ENCODE data around the gene SLC2A1. TPM values are rescaled to one million over a fixed set of nuclear protein-coding genes. Genes with fewer than 3 reads are reported as not detected.

Gene SLC2A1
- total RNA-seq = 100 to 1,000 TPM; 135 to 141 (median 140) TPM

- Mint-ChIP-seq H3K4me1 (ENCODE audit: low read depth) (peaks cover 56% of the 10 kb centered on the region), H3K36me3 (ENCODE audit: insufficient read depth) (peaks cover 15% of the 10 kb centered on the region), H3K4me3 (peak within 1 kb of the TSS; percentile 97), H3K27me3 (ENCODE audit: low read depth) (peaks cover 6% of the 10 kb centered on the region), H3K9me3 (no peaks in the 10 kb centered on the region)
- DNase-seq (peak; percentile 93), ATAC-seq (peak; percentile 86 to 88)
Measured at GRCh38 chr1:42958488-42959319, at the start of gene SLC2A1. TSS of gene SLC2A1 (minus strand) at chr1:42958868. CDS start at chr1:42958651, 217 bp downstream.

- Mint-ChIP-seq H3K4me3 (no peak overlapping the region), H3K9me3 (no peaks in the 10 kb centered on the region), H3K4me1 (ENCODE audit: low read depth) (no peaks in the 10 kb centered on the region), H3K27me3 (ENCODE audit: low read depth) (peaks cover 2% of the 10 kb centered on the region), H3K36me3 (ENCODE audit: insufficient read depth) (no peaks in the 10 kb centered on the region)
- ATAC-seq (no peak), DNase-seq (no peak)
Measured at GRCh38 chr1:43007377-43008114, 48.9 kb upstream of the SLC2A1 start.

DNA sequence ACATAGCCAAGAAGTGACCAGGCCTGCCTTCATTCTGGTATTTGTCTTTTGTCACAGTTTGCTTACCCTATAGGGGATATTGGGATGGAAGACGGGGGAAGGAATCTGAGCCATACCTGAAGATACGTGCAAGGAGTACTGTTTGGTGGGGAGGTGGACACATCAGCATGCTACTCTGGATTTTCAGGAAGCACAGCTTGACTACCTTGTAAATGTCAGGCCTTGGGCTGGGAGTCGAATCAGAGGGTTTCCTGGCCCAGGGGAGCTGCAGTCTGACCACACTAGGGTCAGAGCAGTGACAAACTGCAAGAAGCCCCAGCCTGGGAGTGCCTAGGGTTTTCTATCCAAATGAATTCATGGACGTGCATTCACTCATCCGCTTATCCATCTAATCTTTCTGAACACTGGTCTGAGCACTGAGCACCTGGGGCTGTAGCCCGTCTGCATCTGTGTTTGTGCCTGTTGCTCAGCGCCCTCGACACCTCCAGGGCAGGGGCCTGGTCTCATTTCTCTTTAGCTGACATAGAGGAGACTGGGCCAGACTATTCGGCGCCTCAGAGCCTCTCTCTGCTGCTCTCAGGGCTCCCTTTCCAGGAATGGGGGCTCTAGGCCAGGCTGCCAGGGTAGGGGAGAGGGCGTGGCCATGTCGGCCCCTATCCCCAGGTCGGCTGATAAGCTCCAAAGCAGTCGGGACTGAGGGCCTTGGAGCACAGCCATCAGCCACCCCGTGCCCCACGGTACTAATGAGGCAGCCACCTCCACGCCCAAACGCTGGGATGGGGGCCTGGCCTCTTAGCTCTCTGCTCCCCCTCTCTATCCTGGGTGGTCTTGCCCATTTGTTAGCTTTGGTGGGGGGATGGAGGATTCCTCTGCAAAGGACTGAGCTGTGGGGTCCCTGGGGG, 47.0 kb upstream of the SLC2A1 start:
- Mint-ChIP-seq H3K4me1 (ENCODE audit: low read depth) (no peaks in the 10 kb centered on the region), H3K36me3 (ENCODE audit: insufficient read depth) (peaks cover 2% of the 10 kb centered on the region), H3K9me3 (no peaks in the 10 kb centered on the region), H3K27me3 (ENCODE audit: low read depth) (peaks cover 4% of the 10 kb centered on the region), H3K4me3 (no peak overlapping the region)
- ATAC-seq = no peak
- DNase-seq = no peak

DNA sequence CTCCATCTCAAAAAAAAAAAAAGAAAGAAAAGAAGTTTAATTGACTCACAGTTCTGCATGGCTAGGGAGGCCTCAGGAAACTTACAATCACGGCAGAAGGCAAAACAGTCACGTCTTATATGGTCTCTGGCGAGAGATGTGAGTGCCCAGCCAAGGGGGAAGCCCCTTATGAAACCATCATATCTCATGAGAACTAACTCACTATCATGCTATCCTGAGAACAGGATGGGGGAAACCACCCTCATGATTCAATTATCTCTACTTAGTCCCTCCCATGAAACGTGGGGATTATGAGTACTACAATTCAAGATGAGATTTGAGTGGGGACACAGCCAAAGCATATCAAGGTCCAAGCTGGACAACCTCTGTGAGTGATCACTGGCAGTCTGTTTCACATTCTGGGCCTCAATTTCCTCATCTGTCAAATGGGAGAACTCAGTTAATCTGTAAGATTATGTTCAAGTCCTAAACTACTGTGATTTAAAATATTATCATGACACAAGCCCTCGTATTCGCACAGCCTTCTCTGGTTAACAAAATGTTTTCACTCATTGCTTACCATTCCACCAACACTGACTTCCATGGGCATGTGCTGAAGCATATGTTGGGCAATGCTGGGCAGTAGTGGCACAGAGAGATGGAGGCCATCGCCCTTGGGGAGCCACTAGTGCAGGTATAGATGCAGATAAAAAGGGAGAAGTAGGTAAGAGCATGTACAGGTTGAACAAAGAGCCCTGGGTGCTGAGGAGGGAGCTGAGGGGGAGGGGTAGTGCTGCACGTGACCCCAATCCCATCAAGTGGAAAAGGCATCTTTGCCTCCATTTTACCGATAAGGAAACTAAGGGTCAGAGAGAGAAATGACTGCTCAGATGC, 46.2 kb upstream of the SLC2A1 start:
- H3K4me3 Mint-ChIP-seq = no peak overlapping the region
- H3K27me3 Mint-ChIP-seq (ENCODE audit: low read depth) = peaks cover 4% of the 10 kb centered on the region
- no peak for DNase-seq
- peak; percentile 35 to 37 for ATAC-seq
- no peaks in the 10 kb centered on the region for H3K4me1 Mint-ChIP-seq (ENCODE audit: low read depth)
- H3K36me3 Mint-ChIP-seq (ENCODE audit: insufficient read depth) = peaks cover 2% of the 10 kb centered on the region
- no peaks in the 10 kb centered on the region for H3K9me3 Mint-ChIP-seq

DNA sequence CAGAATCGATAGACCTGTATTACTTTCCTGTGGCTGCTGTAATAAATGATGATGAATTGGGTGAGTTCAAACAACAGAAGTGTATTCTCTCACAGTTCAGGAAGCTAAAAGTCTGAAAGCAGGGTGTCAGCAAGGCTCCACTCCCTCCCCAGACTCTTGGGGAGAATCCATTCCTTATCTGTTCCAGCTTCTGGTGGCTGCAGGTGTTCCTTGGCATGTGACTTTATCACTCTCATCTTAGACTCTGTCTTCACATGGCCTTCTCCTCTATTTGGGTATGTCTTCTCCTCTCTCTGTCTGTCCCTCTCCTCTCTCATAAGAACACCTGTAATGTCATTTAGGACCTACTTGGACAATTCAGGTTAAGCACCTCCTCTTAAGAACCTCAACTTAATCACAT, 44.1 kb upstream of the SLC2A1 start:
- H3K9me3 Mint-ChIP-seq = no peaks in the 10 kb centered on the region
- H3K4me3 Mint-ChIP-seq = no peak overlapping the region
- DNase-seq = no peak
- no peak for ATAC-seq
- H3K36me3 Mint-ChIP-seq (ENCODE audit: insufficient read depth) = peaks cover 2% of the 10 kb centered on the region
- H3K27me3 Mint-ChIP-seq (ENCODE audit: low read depth) = peaks cover 4% of the 10 kb centered on the region
- no peaks in the 10 kb centered on the region for H3K4me1 Mint-ChIP-seq (ENCODE audit: low read depth)

DNA sequence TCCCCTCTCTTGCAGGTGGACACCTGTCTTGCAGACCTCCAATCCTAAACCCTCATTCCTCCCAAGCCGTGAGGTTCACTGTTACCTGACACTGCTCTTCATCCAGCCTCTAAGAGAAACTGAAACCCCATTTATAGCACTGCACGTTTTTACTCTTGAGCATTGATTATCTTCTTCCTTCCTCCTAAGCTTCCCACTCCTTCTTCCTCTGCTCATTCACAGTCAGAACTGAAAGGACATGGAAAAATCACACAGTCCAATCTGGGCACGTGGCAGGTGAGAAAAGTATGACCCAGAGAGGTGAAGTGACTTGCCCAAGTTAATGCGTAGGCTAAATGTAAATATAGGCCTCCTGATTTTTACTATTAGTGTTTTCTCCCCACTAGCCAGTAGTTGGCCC, 43.4 kb upstream of the SLC2A1 start:
- peaks cover 4% of the 10 kb centered on the region for H3K27me3 Mint-ChIP-seq (ENCODE audit: low read depth)
- ATAC-seq = no peak
- no peaks in the 10 kb centered on the region for H3K9me3 Mint-ChIP-seq
- no peaks in the 10 kb centered on the region for H3K4me1 Mint-ChIP-seq (ENCODE audit: low read depth)
- H3K4me3 Mint-ChIP-seq = no peak overlapping the region
- no peak for DNase-seq
- peaks cover 2% of the 10 kb centered on the region for H3K36me3 Mint-ChIP-seq (ENCODE audit: insufficient read depth)

DNA sequence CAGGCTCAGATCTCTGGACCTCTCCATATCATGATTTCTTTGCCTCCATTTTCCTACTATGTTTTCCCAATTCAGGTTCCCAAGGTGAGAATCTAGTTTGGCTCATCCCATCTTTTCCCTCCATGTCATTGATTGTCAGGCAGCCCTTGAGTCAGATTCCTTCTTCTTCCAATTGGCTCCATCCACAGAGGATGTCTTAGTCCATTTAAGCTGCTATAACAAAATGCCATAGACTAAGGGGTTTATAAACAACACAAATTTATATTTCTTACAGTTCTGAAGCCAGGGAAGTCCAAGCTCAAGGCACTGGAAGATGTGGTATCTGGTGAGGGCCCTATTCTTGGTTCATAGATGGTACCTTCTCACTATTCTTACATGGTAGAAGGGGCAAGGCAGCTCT, 42.8 kb upstream of the SLC2A1 start:
- ATAC-seq = no peak
- H3K4me3 Mint-ChIP-seq = no peak overlapping the region
- H3K4me1 Mint-ChIP-seq (ENCODE audit: low read depth) = no peaks in the 10 kb centered on the region
- DNase-seq = no peak
- peaks cover 2% of the 10 kb centered on the region for H3K36me3 Mint-ChIP-seq (ENCODE audit: insufficient read depth)
- H3K27me3 Mint-ChIP-seq (ENCODE audit: low read depth) = peaks cover 4% of the 10 kb centered on the region
- H3K9me3 Mint-ChIP-seq = no peaks in the 10 kb centered on the region

GRCh38 chr1:43000271-43000670, 41.6 kb upstream of the SLC2A1 start:
- DNase-seq (no peak), ATAC-seq (no peak)
- Mint-ChIP-seq H3K36me3 (ENCODE audit: insufficient read depth) (peaks cover 2% of the 10 kb centered on the region), H3K9me3 (no peaks in the 10 kb centered on the region), H3K27me3 (ENCODE audit: low read depth) (peaks cover 4% of the 10 kb centered on the region), H3K4me3 (no peak overlapping the region), H3K4me1 (ENCODE audit: low read depth) (no peaks in the 10 kb centered on the region)

GRCh38 chr1:42999308-42999707, 40.6 kb upstream of the SLC2A1 start:
- H3K9me3 Mint-ChIP-seq = no peaks in the 10 kb centered on the region
- no peak overlapping the region for H3K4me3 Mint-ChIP-seq
- no peak for DNase-seq
- no peak for ATAC-seq
- peaks cover 4% of the 10 kb centered on the region for H3K27me3 Mint-ChIP-seq (ENCODE audit: low read depth)
- no peaks in the 10 kb centered on the region for H3K4me1 Mint-ChIP-seq (ENCODE audit: low read depth)
- H3K36me3 Mint-ChIP-seq (ENCODE audit: insufficient read depth) = peaks cover 2% of the 10 kb centered on the region

DNA sequence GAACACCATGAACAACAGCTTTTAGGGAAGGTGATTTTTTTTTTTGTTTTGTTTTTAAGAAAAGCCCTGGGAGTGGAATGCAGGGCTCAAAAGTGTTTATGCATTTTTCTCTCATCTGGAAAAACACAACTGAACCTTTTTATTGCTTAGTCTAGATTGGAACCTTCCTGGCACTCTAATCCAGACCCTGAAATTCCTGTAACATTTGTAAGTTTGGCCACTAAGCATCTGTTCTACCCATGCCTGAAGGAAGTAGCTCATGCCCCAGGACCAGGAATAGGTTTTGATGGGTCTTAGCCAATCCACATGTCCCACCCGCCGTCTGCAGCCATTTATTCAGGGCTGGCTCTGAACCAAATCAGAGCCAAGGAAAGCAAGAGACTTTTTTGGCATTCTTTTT, 39.7 kb upstream of the SLC2A1 start:
- ATAC-seq (no peak), DNase-seq (no peak)
- Mint-ChIP-seq H3K4me3 (no peak overlapping the region), H3K9me3 (no peaks in the 10 kb centered on the region), H3K27me3 (ENCODE audit: low read depth) (peaks cover 4% of the 10 kb centered on the region), H3K4me1 (ENCODE audit: low read depth) (peaks cover 5% of the 10 kb centered on the region), H3K36me3 (ENCODE audit: insufficient read depth) (peaks cover 2% of the 10 kb centered on the region)

DNA sequence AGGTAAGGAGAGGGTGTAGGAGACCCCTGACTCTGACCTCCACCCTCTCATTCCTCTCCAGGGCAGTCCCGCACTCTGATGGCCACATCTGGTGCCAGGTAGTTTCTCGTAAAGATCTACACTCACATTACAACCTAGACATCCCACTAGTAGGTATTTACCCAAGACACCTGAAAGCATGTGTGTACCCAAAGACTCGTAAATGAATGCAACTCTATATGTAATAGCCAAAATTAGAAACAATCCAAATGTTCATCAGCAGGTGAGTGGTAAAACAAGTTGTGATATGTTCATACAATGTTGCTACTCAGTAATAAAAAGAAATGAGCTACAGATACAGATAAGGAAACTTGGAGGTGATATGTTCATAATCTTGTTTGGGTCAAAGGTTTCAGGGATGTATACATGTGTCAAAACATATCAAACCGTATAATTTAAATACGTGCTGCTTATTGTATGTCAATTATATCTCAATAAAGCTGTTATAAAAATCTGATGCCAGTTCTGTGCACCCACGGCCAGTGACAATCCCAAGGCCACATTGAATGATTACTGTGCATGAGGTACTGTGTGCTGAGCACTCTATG, 37.8 kb upstream of the SLC2A1 start:
- peaks cover 5% of the 10 kb centered on the region for H3K4me1 Mint-ChIP-seq (ENCODE audit: low read depth)
- peaks cover 2% of the 10 kb centered on the region for H3K36me3 Mint-ChIP-seq (ENCODE audit: insufficient read depth)

GRCh38 chr1:42993502-42994136, 35.0 kb upstream of the SLC2A1 start:
- DNase-seq = no peak
- H3K27me3 Mint-ChIP-seq (ENCODE audit: low read depth) = no peaks in the 10 kb centered on the region

More for the DNA sequence above, 37.8 kb upstream of the SLC2A1 start:
- DNase-seq (no peak), ATAC-seq (no peak)
- H3K9me3 Mint-ChIP-seq = no peaks in the 10 kb centered on the region
- H3K4me3 Mint-ChIP-seq = no peak overlapping the region
- peaks cover 4% of the 10 kb centered on the region for H3K27me3 Mint-ChIP-seq (ENCODE audit: low read depth)

More at GRCh38 chr1:42993502-42994136, 35.0 kb upstream of the SLC2A1 start:
- no peak overlapping the region for H3K4me3 Mint-ChIP-seq
- H3K4me1 Mint-ChIP-seq (ENCODE audit: low read depth) = peaks cover 5% of the 10 kb centered on the region
- H3K9me3 Mint-ChIP-seq = peaks cover 8% of the 10 kb centered on the region
- no peak for ATAC-seq
- peaks cover 6% of the 10 kb centered on the region for H3K36me3 Mint-ChIP-seq (ENCODE audit: insufficient read depth)
